ENCODE measurements around the gene KREMEN2.

Gene KREMEN2

GRCh38 chr16:2988590-2989099 lies 24.6 kb downstream of the KREMEN2 start:
- H3K27ac ChIP-seq (ENCODE audit: low read depth, low read length) = no peak overlapping the region
- no peaks in the 10 kb centered on the region for H3K36me3 ChIP-seq (ENCODE audit: insufficient read depth, low read length)
- H3K4me3 ChIP-seq (ENCODE audit: low read depth, low read length) = no peak overlapping the region
- H3K4me1 ChIP-seq (ENCODE audit: control insufficient read depth, insufficient read depth, low read length, unreplicated experiment) = no peaks in the 10 kb centered on the region
- H3K79me2 ChIP-seq (ENCODE audit: control insufficient read depth, insufficient read depth, low read length, unreplicated experiment) = no peaks in the 10 kb centered on the region
- H3K27me3 ChIP-seq (ENCODE audit: insufficient read depth, low read length) = 0 out of 2 replicates have a peak, but pooled peaks cover 3% of the 10 kb centered on the region
- no peak overlapping the region for H2AFZ ChIP-seq (ENCODE audit: low read length, unreplicated experiment)

- no peak overlapping the region for H3K27ac ChIP-seq (ENCODE audit: low read depth, low read length)
- H2AFZ ChIP-seq (ENCODE audit: low read length, unreplicated experiment) = no peak overlapping the region
- no peaks in the 10 kb centered on the region for H3K4me1 ChIP-seq (ENCODE audit: control insufficient read depth, insufficient read depth, low read length, unreplicated experiment)
- H3K36me3 ChIP-seq (ENCODE audit: insufficient read depth, low read length) = no peaks in the 10 kb centered on the region
- H3K4me3 ChIP-seq (ENCODE audit: low read depth, low read length) = no peak overlapping the region
- H3K27me3 ChIP-seq (ENCODE audit: insufficient read depth, low read length) = 0 out of 2 replicates have a peak, but pooled peaks cover 3% of the 10 kb centered on the region
- no peaks in the 10 kb centered on the region for H3K79me2 ChIP-seq (ENCODE audit: control insufficient read depth, insufficient read depth, low read length, unreplicated experiment)
These were observed 26.8 kb downstream of the KREMEN2 start for GRCh38 chr16:2990891-2991290.

DNA sequence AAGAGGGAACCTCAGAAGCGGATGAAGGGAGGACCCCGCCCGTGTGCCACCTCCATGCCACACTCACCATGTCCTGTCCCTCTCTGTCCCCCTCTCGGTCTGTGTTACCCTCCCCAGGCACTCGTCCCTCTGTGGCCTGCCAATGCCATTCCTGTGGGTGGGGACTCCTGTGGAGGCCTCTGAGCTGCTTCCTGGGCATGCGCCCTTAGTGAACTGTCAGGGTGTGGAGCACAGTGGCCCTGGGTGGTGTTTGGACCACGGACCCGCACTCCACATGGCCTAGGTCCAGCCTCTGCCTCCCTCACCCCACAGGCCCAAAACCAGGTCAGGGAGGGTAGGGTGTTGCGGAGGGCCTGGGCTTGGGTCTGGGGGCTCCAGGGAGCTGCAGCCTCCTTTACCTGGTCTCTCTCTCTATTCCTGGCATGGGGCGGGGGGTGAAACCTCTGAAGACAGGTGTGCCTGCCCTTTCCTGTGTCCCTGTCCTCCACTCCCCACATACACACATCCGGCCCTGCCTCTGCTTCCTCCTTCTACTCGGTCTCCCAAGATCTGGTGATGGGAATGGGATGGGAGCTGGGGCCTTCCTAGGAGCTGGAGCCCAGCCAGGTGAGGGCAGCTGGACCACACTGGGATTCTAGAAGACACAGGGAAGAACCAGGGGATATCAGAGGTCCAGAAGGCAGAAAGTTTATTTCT lies 27.6 kb downstream of the KREMEN2 start:
- Histone ChIP-seq H3K36me3 (ENCODE audit: insufficient read depth, low read length) (no peaks in the 10 kb centered on the region), H2AFZ (ENCODE audit: low read length, unreplicated experiment) (no peak overlapping the region), H3K27me3 (ENCODE audit: insufficient read depth, low read length) (0 out of 2 replicates have a peak, but pooled peaks cover 3% of the 10 kb centered on the region), H3K4me3 (ENCODE audit: low read depth, low read length) (no peak overlapping the region), H3K27ac (ENCODE audit: low read depth, low read length) (no peak overlapping the region), H3K4me1 (ENCODE audit: control insufficient read depth, insufficient read depth, low read length, unreplicated experiment) (no peaks in the 10 kb centered on the region), H3K79me2 (ENCODE audit: control insufficient read depth, insufficient read depth, low read length, unreplicated experiment) (no peaks in the 10 kb centered on the region)

GRCh38 chr16:2992383-2993081 lies 28.5 kb downstream of the KREMEN2 start:
- no peaks in the 10 kb centered on the region for H3K79me2 ChIP-seq (ENCODE audit: control insufficient read depth, insufficient read depth, low read length, unreplicated experiment)
- 0 out of 2 replicates have a peak, but pooled peaks cover 5% of the 10 kb centered on the region for H3K27me3 ChIP-seq (ENCODE audit: insufficient read depth, low read length)
- H2AFZ ChIP-seq (ENCODE audit: low read length, unreplicated experiment) = no peak overlapping the region
- H3K27ac ChIP-seq (ENCODE audit: low read depth, low read length) = no peak overlapping the region
- H3K4me3 ChIP-seq (ENCODE audit: low read depth, low read length) = no peak overlapping the region
- H3K4me1 ChIP-seq (ENCODE audit: control insufficient read depth, insufficient read depth, low read length, unreplicated experiment) = no peaks in the 10 kb centered on the region
- H3K36me3 ChIP-seq (ENCODE audit: insufficient read depth, low read length) = no peaks in the 10 kb centered on the region

GRCh38 chr16:2996298-2996697 lies 32.2 kb downstream of the KREMEN2 start:
- no peak overlapping the region for H3K4me3 ChIP-seq (ENCODE audit: low read depth, low read length)
- H2AFZ ChIP-seq (ENCODE audit: low read length, unreplicated experiment) = no peak overlapping the region
- no peaks in the 10 kb centered on the region for H3K36me3 ChIP-seq (ENCODE audit: insufficient read depth, low read length)
- no peaks in the 10 kb centered on the region for H3K4me1 ChIP-seq (ENCODE audit: control insufficient read depth, insufficient read depth, low read length, unreplicated experiment)
- 0 out of 2 replicates have a peak, but pooled peaks cover 2% of the 10 kb centered on the region for H3K27me3 ChIP-seq (ENCODE audit: insufficient read depth, low read length)
- H3K79me2 ChIP-seq (ENCODE audit: control insufficient read depth, insufficient read depth, low read length, unreplicated experiment) = no peaks in the 10 kb centered on the region
- H3K27ac ChIP-seq (ENCODE audit: low read depth, low read length) = no peak overlapping the region

- Histone ChIP-seq H2AFZ (ENCODE audit: low read length, unreplicated experiment) (no peak overlapping the region), H3K36me3 (ENCODE audit: insufficient read depth, low read length) (no peaks in the 10 kb centered on the region), H3K4me3 (ENCODE audit: low read depth, low read length) (no peak overlapping the region), H3K79me2 (ENCODE audit: control insufficient read depth, insufficient read depth, low read length, unreplicated experiment) (no peaks in the 10 kb centered on the region), H3K27me3 (ENCODE audit: insufficient read depth, low read length) (0 out of 2 replicates have a peak, but pooled peaks cover 2% of the 10 kb centered on the region), H3K27ac (ENCODE audit: low read depth, low read length) (no peak overlapping the region), H3K4me1 (ENCODE audit: control insufficient read depth, insufficient read depth, low read length, unreplicated experiment) (no peaks in the 10 kb centered on the region)
These were observed 35.9 kb downstream of the KREMEN2 start for GRCh38 chr16:2999929-3000328.

DNA sequence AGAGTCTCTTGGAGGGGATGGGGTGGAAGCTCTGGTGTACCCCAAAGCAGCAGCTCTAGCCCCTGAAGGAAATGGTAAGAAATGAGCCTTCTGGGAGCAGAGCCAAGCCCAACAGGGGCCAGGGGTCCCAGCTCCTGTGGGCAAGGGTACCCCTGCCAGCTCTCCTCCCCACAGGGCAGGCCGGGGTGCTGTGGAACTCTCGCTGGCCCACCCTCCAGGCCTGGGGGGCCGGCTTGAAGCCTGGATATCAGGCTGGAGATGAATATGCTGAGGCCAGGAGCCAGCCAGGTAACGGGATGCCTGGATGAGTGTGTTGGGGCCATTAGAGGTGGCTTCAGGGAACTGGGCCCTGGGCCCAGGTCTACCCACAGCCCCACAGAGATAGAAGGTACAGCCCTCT lies 36.5 kb downstream of the KREMEN2 start:
- Histone ChIP-seq H3K4me1 (ENCODE audit: control insufficient read depth, insufficient read depth, low read length, unreplicated experiment) (no peaks in the 10 kb centered on the region), H3K79me2 (ENCODE audit: control insufficient read depth, insufficient read depth, low read length, unreplicated experiment) (no peaks in the 10 kb centered on the region), H2AFZ (ENCODE audit: low read length, unreplicated experiment) (no peak overlapping the region), H3K27me3 (ENCODE audit: insufficient read depth, low read length) (0 out of 2 replicates have a peak, but pooled peaks cover 2% of the 10 kb centered on the region), H3K27ac (ENCODE audit: low read depth, low read length) (no peak overlapping the region), H3K36me3 (ENCODE audit: insufficient read depth, low read length) (no peaks in the 10 kb centered on the region), H3K4me3 (ENCODE audit: low read depth, low read length) (no peak overlapping the region)

GRCh38 chr16:3001316-3001715 lies 37.2 kb downstream of the KREMEN2 start:
- Histone ChIP-seq H3K27me3 (ENCODE audit: insufficient read depth, low read length) (0 out of 2 replicates have a peak, but pooled peaks cover 2% of the 10 kb centered on the region), H2AFZ (ENCODE audit: low read length, unreplicated experiment) (no peak overlapping the region), H3K4me3 (ENCODE audit: low read depth, low read length) (no peak overlapping the region), H3K36me3 (ENCODE audit: insufficient read depth, low read length) (no peaks in the 10 kb centered on the region), H3K79me2 (ENCODE audit: control insufficient read depth, insufficient read depth, low read length, unreplicated experiment) (no peaks in the 10 kb centered on the region), H3K4me1 (ENCODE audit: control insufficient read depth, insufficient read depth, low read length, unreplicated experiment) (no peaks in the 10 kb centered on the region), H3K27ac (ENCODE audit: low read depth, low read length) (no peak overlapping the region)

DNA sequence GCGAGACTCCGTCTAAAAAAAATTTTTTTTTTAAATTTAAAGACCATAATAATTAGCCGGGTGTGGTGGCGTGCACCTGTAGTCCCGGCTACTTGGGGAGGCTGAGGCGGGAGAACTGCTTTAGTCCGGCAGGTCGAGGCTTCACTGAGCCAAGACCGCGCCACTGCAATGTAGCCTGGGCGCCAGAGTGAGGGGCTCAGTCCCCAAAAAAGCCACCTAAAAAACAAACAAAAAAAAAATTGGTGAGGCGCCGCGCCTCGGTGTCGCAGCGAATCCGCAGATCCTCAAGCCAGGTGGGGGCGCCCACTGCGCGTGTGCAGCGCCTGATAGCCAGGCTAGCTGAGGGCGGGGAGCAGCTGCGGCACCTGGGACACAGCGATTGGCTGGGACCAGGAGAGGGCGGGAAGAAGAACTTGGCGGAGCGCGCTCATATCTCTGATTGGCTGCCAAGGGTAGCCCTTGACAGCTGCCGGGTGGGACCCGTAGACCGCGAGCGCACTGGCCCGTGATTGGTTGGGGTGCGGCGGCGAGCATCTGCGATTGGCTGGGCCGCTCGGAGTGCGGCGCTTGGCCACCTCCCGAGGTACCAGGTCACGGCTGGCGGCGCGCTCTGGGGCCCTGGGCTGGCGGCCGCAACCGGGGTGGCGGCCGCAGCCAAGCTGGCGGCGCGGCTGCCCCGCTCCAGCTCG lies 39.7 kb downstream of the KREMEN2 start:
- no peak overlapping the region for H2AFZ ChIP-seq (ENCODE audit: low read length, unreplicated experiment)
- H3K36me3 ChIP-seq (ENCODE audit: insufficient read depth, low read length) = no peaks in the 10 kb centered on the region
- no peaks in the 10 kb centered on the region for H3K27me3 ChIP-seq (ENCODE audit: insufficient read depth, low read length)
- H3K4me1 ChIP-seq (ENCODE audit: control insufficient read depth, insufficient read depth, low read length, unreplicated experiment) = peaks cover 7% of the 10 kb centered on the region
- no peak overlapping the region for H3K4me3 ChIP-seq (ENCODE audit: low read depth, low read length)
- no peaks in the 10 kb centered on the region for H3K79me2 ChIP-seq (ENCODE audit: control insufficient read depth, insufficient read depth, low read length, unreplicated experiment)
- H3K27ac ChIP-seq (ENCODE audit: low read depth, low read length) = no peak overlapping the region

DNA sequence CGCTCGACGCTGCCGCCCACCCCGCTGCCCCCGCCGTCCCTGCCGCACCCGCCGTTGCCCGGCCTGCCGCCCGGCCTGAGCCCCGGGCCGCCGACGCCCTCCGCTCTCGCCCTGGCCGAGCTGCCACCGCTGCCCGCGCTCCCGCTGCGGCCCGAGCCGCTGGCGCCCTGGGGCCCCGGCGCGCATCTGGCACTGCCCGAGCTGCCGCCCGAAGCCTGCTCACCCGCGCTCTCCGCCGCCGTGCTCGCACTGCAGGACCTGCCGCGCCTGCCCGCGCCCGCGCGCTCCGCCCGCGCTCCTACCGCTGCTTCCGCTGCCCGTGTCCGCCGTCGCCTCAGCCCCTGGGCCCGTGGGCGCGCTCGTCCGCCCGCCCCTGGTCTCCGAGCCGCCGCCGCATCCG lies 40.2 kb downstream of the KREMEN2 start:
- Histone ChIP-seq H3K36me3 (ENCODE audit: insufficient read depth, low read length) (no peaks in the 10 kb centered on the region), H3K4me1 (ENCODE audit: control insufficient read depth, insufficient read depth, low read length, unreplicated experiment) (peaks cover 7% of the 10 kb centered on the region), H2AFZ (ENCODE audit: low read length, unreplicated experiment) (no peak overlapping the region), H3K27ac (ENCODE audit: low read depth, low read length) (no peak overlapping the region), H3K27me3 (ENCODE audit: insufficient read depth, low read length) (no peaks in the 10 kb centered on the region), H3K4me3 (ENCODE audit: low read depth, low read length) (no peak overlapping the region), H3K79me2 (ENCODE audit: control insufficient read depth, insufficient read depth, low read length, unreplicated experiment) (no peaks in the 10 kb centered on the region)

Measured in ACC112 (cell line).